Peyer's patch (tissue), 4 donors: Measurements from ENCODE around the gene CASKIN1. TPM values are rescaled to one million over a fixed set of nuclear protein-coding genes. Genes with fewer than 3 reads are reported as not detected.
A peak's percentile ranks its signal among the peaks of the same experiment; 100 is the strongest.

Experiments used
- DNase-seq, 3 donors: peaks; one replicate each; pipeline ENCODE4 v3.0.0-alpha.2; 2017 to 2019
- H3K27ac ChIP-seq, 4 donors: fragments of 200-600 bp; sonication (generic); one replicate each; pipeline ENCODE4 v1.5.1; 2016 to 2019
- H3K27me3 ChIP-seq, 2 donors: fragments of 200-600 bp; sonication (generic); one replicate each; pipeline ENCODE4 v1.5.1; 2019
- H3K36me3 ChIP-seq, 3 donors: fragments of 200-600 bp; sonication (generic); one replicate each; pipeline ENCODE4 v1.5.1; 2016 to 2019
- H3K4me1 ChIP-seq, 4 donors: fragments of 200-600 bp; sonication (generic); one replicate each; pipeline ENCODE4 v1.5.1; 2016 to 2019
- H3K4me3 ChIP-seq, 4 donors: fragments of 200-600 bp; sonication (generic); 1 replicate in 3 of 4; 2 replicates in 1 of 4; pipeline ENCODE4 v1.5.1; 2016 to 2019; ENCODE audit warnings: mild to moderate bottlenecking in 1 of 4
- H3K9me3 ChIP-seq, 4 donors: fragments of 200-600 bp; sonication (generic); one replicate each; pipeline ENCODE4 v1.5.1; 2016 to 2019; ENCODE audit warnings: mild to moderate bottlenecking in 1 of 4
- CTCF ChIP-seq, 6 experiments: fragments of 450-650 bp in 4 of 6; fragments of 200-600 bp in 2 of 6; sonication (generic) in 1 of 6; IDR thresholded peaks; one replicate each; pipeline ENCODE4 v1.5.1; 2017 to 2019; ENCODE audit warnings: antibody characterized with exemption in 6 of 6, mild to moderate bottlenecking in 3 of 6, moderate library complexity in 1 of 6
- POLR2A ChIP-seq, 2 donors: fragments of 450-650 bp; IDR thresholded peaks; one replicate each; pipeline ENCODE4 v1.5.1; 2017; ENCODE audit warnings: antibody characterized with exemption in 2 of 2, mild to moderate bottlenecking in 2 of 2, moderate library complexity in 2 of 2
- total RNA-seq, 4 donors: library from RNA; depleted of rRNA; stranded (reverse); fragments of >200 nt; gene quantifications; one replicate each; pipeline ENCODE4 v1.1.0, GENCODE V29; 2016

The CASKIN1 gene
- total RNA-seq, 4 donors from 2014 or later: not detected

DNA sequence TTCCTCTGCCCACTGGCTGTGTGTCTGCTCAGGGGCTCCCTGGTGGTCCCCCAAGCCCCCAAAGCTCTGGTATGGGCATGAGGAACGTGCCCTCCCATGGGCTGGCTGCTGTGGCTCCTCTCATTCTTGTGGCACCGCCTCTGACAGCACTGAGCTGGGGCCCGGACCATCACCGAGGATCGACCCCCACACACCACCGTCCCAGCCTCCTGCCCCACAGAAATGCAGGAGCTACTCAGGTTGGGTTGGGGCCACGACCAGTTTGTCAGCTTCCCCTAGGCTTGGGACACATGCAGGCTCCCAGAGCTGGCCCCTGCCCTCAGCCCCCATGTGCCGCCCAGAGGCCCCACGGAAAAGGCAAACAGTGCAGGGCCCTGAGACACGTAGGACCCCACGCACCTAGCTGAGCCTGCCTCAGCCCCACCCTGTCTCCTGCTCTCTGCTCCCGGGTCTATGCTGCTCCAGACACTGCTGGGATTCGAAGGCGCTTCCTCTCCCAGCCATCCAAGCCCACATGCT, 3.3 kb upstream of the CASKIN1 start:
- Histone ChIP-seq H3K27ac (no peak overlapping the region), H3K4me1 (peaks cover 0 to 23% (median 13%) of the 10 kb centered on the region in 4 donors), H3K27me3 (peaks cover 0 to 26% of the 10 kb centered on the region in 2 donors), H3K9me3 (no peaks in the 10 kb centered on the region), H3K36me3 (no peaks in the 10 kb centered on the region), H3K4me3 (no peak overlapping the region)
- DNase-seq: no peak
- TF ChIP-seq CTCF (IDR thresholded peaks at IDR 0.05): no peak
- no peak for TF ChIP-seq POLR2A (IDR thresholded peaks at IDR 0.05)

- Histone ChIP-seq H3K4me1 (peaks cover 0 to 19% (median 13%) of the 10 kb centered on the region in 4 donors), H3K36me3 (no peaks in the 10 kb centered on the region), H3K4me3 (no peak overlapping the region), H3K27ac (no peak overlapping the region), H3K9me3 (no peaks in the 10 kb centered on the region), H3K27me3 (peaks cover 0 to 27% of the 10 kb centered on the region in 2 donors)
- no peak for DNase-seq
- TF ChIP-seq POLR2A (IDR thresholded peaks at IDR 0.05): no peak
- TF ChIP-seq CTCF (IDR thresholded peaks at IDR 0.05): no peak
Observed at GRCh38 chr16:2199095-2199494, 2.7 kb upstream of the CASKIN1 start.

DNA sequence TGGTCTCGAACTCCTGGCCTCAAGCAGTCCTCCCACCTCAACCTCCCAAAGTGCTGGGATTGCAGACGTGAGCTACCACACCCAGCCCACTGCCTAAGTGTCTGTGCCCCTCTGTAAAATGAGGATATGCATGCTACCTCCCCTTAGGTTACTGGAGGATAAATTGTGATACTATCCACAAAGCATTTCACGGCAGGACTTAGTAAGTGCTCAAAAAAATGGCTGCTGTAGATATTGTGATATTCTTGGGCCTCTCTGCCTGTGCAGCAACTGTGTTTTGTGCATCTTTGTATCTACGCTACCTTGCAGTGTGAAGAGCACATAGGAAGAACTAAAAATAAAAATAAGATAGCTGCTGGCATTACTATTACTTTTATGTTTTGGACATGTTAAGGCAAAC, 1.9 kb upstream of the CASKIN1 start:
- H3K4me3 ChIP-seq: no peak overlapping the region
- H3K27ac ChIP-seq: no peak overlapping the region
- DNase-seq: no peak
- peaks cover 0 to 19% (median 13%) of the 10 kb centered on the region in 4 donors for H3K4me1 ChIP-seq
- H3K9me3 ChIP-seq: no peaks in the 10 kb centered on the region
- TF ChIP-seq POLR2A (IDR thresholded peaks at IDR 0.05) (no peak), CTCF (IDR thresholded peaks at IDR 0.05) (no peak)
- H3K36me3 ChIP-seq: no peaks in the 10 kb centered on the region
- H3K27me3 ChIP-seq: peaks cover 0 to 27% of the 10 kb centered on the region in 2 donors

DNA sequence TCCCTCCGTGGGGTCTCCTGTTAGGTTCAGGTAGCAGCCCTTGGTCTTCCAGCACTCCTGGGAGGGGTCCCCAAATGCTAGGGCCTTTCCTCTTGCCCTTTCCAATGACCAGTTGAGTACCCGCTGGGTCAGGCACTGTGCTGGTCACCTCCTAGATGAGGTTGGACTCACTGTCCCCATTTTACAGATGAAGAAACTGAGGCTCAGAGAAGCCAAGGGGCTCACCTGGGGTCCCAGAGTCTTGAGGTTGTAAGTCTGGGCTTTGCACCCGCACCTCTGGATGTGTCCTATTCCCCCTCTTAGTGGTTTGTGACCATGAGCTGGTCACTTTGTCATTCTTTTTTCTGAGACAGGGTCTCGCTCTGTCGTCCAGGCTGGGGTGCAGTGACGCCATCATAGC, 1.4 kb upstream of the CASKIN1 start:
- DNase-seq: no peak
- H3K4me3 ChIP-seq: no peak overlapping the region
- H3K9me3 ChIP-seq: no peaks in the 10 kb centered on the region
- no peak overlapping the region for H3K27ac ChIP-seq
- peaks cover 0 to 27% of the 10 kb centered on the region in 2 donors for H3K27me3 ChIP-seq
- H3K4me1 ChIP-seq: peaks cover 0 to 19% (median 13%) of the 10 kb centered on the region in 4 donors
- no peaks in the 10 kb centered on the region for H3K36me3 ChIP-seq
- TF ChIP-seq POLR2A (IDR thresholded peaks at IDR 0.05) (no peak), CTCF (IDR thresholded peaks at IDR 0.05) (no peak)

GRCh38 chr16:2196981-2197511, 641 bp upstream of the CASKIN1 start:
- Histone ChIP-seq H3K4me1 (peaks cover 0 to 19% (median 13%) of the 10 kb centered on the region in 4 donors), H3K36me3 (no peaks in the 10 kb centered on the region), H3K27me3 (peaks cover 0 to 27% of the 10 kb centered on the region in 2 donors), H3K27ac (no peak overlapping the region), H3K4me3 (peak overlapping the region in 3 of 4 donors; percentile 35 to 64 (median 55)), H3K9me3 (no peaks in the 10 kb centered on the region)
- DNase-seq: no peak
- TF ChIP-seq CTCF (IDR thresholded peaks at IDR 0.05) (no peak), POLR2A (IDR thresholded peaks at IDR 0.05) (no peak)
